Islet of Langerhans (tissue), 1 donor: ENCODE measurements around the gene PPP2R5C.
A peak's percentile ranks its signal among the peaks of the same experiment; 100 is the strongest.
"Not testable (repeated sequence)": the region's sequence is repeated elsewhere in the genome, so short reads cannot be mapped to it uniquely, and the experiment has no call there.

Experiments
- FAIRE-seq: peaks from one replicate; lab custom pipeline; 2011; peaks lifted over from hg19 to GRCh38; lab: Jason Lieb, UNC

Gene PPP2R5C

DNA sequence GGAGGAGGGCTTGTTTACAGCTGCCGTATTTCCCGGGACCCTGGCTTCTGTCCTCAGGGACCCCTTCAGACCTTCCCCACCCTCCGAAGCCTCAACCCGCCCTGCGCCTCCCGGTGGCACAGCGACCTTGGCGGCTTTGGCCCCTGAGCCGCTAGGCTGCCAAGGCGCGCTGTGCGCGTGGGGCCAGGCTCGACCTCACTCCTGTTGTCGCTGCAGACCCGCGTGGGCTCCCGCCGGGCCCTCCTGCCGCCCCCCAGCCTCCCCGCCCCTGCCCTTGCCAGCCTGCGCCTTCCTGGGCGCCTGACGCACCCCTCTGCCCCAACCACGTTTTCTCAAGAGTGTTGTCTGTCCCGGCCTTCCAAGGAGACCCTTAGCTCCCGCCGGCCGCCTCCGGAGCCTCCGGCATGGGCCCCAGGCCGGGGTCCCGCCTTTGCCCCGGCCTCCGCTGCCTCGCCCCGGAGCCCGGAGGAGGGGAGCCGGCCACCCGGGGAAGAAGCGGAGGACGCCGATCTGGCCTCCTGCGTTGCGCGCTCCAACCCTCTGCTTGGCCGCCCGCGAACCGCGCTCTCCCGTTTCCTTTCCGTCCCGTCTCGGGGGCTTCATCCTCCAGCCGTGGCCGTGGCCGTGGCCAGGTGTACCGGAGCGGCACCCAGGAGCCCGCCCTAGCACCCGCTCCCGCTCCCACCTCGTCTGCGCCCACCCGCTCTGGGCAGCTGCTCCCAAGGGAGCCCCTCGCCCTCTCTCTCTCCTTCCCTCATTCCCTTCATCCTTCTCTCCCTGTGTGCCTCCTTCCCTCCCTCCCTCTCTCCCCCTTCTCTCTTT is 19.9 kb downstream of the PPP2R5C start:
- FAIRE-seq: no peak

DNA sequence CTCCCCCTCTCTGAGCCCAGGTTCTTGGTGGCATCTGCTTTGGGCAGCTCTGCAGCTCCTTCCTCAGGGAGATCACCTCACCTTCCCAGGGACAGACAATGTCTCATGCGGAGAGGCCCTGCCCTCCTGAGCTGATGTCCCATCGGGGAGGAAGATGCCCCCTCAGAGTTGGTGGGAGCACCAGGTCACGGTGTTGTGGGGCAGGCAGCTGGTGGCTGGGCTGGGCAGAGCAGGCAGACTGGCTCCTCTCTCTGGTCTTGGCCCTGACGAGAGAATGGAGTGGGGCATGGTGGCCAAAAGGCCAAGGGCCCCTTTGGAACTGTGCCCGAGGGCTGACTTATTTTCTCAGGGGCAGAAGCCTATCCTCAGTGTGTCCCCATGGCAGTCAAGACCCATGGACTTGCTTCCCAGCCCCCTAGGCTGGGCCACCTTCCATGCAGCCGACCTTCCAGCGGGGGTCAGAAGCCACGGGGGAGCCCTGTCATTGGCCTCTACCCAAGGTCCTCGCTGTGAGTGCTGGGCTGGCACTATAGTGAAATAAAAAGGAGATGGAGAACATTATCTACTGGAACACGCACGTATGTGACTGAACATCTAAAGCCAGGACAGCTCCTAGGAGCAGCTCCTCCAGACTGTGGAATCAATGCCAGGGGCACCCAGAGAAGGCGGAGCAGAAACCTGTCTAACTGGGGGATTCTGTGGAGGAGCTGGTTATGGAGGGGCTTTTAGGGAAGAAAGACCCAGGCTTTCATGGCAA is 21.9 kb downstream of the PPP2R5C start:
- no peak for FAIRE-seq

DNA sequence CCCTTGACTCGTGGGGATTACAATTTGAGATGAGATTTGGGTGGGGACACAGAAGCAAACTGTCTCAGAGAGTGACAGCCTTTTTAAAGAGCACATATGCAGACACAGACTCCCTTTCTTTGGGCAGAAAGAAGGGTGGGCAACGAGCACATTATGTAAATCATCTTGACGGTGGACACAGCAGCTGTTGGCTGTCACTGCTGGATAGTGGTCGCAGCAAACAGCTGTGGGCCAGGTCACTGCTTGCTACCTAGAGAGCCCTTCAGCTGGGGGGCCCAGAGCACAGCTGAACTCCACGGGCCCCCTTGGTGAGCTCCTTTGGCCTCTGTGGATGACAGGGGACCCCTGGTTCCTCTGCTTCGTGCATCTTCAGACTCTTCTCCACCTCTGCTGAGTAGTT is 23.1 kb downstream of the PPP2R5C start:
- no peak for FAIRE-seq

DNA sequence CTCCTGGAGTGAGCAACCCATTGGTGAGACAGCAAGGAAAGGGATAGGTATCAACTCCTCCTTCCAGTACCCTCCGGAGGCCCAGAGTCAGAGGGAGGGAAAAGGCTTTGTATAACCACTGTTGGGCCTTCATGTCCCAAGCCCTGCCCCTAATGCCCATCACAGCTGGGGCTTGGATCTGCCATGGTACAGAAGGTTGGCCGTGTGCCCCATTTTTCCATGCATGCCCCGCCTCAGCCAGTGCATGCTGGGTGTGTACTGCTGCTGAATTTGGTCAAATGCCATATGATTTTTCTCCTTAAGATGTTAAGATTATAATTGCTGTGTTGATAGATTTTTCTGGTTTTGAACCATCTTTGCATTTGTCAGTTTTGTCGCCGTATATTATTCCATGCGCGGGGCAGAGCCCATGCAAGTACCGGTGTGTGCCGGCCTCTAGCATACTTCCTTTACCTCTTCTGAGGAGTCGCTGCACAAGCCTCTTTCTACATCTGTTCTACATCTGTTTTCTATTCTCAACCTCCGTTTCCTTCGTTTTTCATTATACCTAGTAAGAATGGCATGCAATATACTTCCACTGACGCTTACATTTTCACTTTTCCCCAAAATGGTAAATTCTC is 26.6 kb downstream of the PPP2R5C start:
- FAIRE-seq: no peak

DNA sequence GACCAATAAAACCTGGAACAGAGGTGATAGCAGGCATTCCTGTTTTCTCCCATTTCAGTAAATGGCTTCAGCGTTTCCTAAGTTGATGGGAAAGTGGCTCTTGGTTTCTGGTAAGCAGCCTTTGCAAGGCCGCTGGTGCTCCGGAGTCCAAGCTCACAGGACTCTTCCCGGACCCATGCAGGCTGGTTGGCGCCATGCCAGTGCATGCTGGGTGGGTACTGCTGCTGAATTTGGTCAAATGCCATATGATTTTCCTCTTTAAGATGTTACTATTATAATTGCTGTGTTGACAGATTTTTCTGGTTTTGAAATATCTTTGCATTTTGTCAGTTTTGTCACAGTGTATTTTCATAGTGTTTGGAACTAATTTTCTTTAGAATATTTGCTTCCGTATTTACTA is 27.7 kb downstream of the PPP2R5C start:
- FAIRE-seq: no peak

DNA sequence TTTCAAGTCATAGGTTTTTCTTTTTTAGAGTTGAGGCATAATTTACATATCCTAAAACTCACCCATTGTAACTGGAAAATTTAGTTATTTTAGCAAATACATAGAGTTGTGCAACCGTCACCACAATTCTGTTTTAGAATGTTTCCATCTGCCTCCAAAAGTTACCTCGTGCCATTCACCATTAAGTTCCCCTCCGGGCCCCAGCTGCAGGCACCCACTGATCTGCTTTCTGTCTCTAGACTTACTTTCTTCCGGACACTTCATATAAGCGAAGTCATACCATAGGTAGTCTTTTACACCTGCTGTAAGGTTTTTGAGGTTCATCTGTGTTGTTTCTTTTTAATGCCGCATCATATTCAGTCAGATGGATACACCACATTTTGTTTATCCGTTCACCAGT is 28.7 kb downstream of the PPP2R5C start:
- no peak for FAIRE-seq

DNA sequence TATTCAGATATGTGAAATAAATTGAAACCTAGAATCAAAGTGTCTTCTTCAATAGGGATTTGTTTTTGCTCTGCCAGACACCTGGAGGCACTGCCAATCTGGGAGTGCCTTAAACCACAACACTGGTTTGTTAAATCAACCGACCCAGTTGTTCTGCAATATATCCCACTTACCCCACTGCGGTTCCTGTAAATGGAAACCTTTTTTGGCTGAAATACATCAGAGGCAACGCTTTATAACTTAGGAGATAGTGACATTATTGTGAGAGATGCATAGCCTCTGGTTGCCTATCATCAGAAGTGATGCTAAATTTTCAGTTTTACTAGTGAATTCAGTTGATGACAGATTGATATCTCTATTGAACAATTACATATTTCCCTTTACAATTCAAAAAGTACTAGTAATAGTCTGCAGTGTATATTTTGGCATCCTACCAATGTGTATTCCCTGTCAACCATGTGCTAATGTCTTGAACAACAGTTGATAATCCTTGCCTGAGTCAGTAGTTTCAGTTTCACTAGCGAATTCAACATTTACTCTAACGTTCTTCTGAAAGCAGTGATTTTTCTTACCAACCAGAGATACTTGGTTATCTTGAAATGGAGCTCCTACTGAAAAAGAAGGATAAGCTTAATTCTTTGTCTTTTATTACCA is 30.5 kb downstream of the PPP2R5C start:
- FAIRE-seq: peak; percentile 100

DNA sequence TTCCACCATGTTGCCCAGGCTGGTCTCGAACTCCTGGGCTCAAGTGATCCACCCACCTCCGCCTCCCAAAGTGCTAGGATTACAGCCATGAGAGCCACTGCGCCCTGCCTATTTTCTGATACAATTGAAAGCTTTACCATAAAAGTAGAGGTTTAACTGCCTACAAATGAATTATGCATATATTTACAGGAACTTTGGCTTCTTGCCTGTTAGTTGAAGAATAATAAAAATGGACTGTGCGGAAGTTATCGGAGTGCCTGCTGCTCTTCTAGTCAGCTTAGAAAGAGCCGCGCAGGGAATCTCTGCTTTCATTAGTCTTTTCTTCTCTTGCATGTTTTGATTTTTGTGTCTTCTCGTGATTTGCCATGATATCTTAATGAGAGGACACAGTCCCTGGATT is 34.5 kb downstream of the PPP2R5C start:
- FAIRE-seq: no peak

DNA sequence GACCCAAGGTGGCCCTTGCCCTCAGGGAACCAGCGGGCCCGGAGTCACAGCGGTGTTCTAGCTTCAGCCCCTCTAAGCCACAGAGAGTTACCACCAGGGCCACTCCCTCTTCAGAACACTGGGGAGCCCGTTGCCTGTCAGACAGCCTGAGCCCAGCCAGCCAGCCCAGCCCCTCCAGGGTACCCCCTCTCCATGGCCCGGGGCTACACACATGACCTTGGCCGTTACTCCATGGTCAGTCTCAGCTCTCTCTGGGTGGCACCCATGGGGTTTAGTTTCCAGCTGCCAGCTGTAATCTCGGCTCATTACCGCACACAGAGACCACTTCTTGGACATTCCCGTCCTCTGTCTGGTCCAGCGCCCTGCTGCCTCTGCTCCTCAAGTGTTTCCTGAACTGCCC is 35.0 kb downstream of the PPP2R5C start:
- FAIRE-seq: no peak

DNA sequence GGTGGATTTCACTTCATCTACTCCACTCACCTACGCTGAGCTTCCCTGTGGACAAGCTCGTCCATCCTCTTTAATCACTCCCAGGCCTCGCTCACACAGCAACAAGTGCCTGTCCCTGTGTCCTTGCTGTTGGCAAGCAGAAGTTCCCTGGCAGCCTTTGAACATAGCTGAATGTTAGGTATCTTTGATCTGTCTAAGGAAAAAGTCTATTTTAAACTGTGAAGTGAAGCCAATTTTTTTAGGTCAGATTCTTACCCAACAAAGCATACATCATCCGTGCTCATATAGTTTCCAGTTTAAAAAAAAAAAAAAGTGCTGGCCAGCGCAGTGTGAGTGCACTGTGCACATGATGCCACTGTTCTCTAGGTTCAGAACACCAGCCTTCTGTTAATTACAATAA is 36.3 kb downstream of the PPP2R5C start:
- FAIRE-seq: no peak

DNA sequence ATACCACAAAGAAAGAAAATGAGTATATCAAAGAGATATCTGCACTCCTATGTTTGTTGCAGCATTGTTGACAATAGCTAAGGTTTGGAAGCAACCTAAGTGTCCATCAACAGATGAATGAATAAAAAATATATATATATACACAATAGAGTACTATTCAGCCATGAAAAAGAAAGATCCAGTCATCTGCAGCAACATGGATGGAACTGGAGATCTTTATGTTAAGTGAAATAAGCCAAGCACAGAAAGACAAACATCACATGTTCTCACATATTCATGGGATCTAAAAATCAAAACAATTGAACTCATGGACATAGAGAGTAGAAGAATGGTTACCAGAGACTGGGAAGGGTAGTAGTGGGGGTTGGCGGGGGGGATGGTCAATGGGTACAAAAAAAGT is 42.9 kb downstream of the PPP2R5C start:
- FAIRE-seq: not testable (repeated sequence)

DNA sequence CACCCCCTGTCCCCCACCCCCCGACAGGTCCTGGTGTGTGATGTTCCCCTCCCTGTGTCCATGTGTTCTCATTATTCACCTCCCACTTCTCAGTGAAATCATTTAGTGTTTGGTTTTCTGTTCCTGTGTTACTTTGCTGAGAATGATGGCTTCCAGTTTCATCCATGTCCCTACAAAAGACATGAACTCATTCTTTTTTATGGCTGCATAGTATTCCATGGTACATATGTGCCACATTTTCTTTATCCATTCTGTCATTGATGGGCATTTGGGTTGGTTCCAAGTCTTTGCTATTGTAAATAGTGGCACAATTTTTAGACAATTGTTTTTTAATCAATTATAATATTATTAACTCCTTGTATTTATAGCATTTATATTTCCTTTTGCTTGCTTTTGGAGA is 44.7 kb downstream of the PPP2R5C start:
- not testable (repeated sequence) for FAIRE-seq

DNA sequence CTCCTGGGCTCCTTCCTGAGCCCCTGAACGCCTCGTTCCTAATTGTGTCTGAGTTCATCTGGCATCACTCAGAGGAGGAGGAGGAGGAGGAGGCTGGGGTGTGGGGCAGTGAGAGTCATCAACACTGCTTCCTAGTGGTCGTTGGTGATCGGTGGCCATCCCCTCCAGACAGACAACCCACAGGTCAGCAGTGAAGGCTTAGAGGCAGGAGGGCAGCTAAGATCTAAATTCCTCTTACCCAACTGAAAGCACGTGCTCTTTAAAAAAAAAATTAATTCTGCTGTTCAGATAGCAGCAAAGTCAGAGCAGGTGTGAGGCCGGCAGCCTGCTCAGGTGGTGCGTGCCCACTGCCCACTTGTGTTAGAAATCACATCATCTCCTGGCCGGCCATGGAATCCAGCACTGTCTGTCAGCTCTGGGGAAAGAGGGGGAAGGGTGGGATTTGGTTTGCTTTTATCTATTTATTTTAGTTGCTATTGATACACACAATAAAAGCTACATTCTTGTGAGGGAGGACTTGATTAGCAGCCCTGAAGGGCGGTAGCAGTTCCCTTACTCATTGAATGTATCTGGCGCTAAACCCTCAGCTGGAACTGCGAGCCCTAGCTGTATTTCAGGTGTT is 46.6 kb downstream of the PPP2R5C start:
- no peak for FAIRE-seq

DNA sequence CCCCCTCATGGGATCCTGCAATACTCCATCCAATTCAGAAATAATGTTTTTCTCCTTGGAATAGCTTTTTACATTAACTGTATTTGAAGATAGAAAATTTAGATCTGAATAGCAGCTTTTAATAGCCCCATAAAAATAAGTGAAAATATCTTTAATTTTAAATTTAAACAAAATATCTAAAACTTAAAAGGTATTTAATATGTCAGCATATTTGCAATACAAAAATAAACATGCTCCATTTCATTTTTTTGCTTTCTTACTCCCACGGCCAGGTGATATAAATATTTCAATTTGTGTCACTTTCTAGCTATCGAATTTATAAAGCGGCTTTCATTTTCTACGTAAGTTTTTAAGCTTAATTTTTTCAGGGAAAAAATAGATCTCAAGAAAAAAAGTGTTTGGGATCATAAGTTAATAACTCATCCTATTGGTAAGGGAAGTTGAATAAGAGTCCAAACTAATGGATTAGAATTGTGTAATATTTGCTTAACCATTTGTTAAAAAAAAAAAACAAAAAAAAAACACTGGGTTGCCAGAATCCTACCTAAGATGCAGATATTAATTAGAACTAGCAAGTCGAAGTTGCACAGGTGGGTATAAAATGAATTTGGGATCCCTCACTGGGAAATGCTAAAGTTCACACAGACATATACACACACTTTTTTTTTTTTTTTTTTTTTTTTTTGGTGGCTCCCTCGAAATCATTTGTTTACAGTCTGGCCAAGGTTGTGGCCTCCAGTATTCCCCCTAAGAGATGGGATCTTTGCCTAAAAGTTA is 47.6 kb downstream of the PPP2R5C start:
- FAIRE-seq: peak; percentile 88

DNA sequence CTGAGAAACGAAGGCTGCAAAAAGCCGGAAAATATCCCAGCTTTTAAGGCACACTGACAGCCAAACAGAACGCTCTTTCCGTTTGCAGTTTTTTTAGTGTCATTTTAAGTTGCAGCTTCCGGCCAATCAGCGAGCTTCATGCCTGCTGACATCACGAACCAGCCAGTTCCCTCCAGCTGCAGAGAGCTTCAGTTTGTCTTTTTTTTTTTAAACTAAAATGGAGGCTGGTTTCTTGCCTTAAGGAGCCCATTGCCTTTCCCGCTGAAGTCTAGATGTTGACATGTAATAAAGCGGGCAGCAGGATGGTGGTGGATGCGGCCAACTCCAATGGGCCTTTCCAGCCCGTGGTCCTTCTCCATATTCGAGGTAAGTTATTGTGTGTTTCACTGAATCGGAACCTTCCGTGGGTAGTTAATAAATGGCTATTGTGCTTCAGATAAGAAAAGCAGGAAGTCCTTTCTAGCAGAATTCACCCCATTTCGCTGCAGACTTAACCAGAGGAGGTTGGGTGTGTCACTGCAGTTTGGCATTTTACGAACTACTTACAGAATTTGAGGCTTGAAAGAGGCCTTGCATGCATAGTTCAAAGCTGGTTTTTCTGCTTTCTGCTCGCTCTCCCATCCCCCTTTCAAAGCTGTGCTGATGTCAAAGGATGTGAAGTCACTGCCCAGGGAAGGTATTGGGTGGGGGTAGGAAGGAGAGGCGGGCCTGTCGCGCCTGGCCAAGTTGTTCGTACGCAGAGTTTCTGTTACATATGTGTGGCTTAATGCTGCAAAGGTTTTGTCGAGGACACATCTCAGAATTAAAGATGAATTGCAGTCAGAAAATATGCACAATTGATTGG is 48.4 kb downstream of the PPP2R5C start:
- FAIRE-seq: peak; percentile 97

DNA sequence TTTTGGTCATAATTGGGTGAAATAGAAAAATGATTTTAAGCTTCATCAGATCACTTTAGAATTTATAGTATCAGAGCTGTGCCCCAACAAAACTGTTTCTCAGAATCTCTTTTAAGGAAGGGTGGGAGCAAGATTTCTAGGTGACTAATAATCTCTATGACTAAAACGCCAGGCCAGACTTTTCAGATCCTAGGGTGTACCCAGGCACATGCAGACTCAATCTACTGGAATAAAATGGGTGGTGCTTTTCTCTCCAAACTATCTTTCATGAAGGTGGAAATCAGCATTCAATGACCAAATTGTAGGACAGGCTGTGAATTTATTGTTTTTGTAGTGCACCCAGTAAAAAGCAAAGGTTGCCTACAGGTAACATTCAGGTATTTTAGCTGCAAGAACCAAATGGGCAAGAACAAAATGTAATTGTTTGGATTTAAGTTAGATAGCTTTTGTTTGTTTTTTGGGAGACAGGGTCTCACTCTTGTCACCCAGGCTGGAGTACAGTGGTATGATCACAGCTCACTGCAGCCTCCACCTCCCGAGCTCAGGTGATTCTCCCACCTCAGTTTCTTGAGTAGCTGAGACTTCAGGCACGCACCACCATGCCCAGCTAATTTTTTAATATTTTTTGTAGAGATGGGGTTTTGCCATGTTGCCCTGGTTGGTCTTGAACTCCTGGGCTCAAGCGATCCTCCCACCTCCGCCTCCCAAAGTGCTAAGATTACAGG is 49.5 kb downstream of the PPP2R5C start:
- no peak for FAIRE-seq

DNA sequence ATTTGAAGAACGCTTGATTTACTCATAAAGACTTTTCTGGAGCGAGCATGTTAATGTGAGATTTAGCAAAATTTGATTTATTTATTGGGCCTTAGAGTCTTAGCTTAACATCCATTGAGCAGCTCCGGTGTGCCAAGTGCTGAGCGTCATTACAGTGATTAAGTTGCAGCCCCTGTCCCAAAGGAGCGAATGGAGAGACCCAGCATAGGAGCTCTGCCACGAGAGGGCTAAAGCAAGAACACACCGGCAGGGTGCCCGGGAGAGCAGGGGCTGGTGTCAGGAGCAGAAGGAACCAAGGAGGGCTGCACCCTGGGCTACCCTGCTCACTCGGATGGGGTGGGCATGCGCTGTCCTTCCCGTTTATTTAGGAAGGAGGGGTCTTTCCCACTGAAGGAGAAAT is 50.6 kb downstream of the PPP2R5C start:
- FAIRE-seq: no peak

DNA sequence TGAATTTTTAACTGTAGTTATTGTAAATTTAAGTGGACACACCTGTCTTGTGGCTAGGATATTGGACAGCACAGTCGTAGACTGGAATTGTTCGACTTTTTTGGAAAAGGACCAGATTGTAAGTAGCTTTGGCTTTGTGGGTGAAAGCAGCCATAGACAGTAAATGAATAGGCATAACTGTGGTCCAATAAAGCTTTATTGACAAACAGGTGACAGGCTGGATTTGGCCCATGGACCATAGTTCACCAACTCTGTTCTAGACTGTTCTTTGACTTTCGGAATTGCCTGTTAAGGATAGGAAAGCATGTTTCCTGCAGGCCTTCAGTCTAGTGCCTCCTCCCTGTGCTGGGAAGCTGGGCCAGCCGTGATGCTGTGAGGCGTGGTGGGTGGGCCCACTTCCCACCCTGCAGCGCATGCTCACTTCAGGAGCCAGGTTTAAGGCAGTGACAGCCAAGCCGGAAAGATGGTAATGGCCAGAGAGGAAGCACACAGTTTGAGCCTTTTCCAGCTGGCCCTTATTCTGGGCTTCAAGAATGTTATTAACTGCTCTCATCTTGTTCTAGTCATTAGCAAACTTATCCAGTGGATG is 51.8 kb downstream of the PPP2R5C start:
- FAIRE-seq: no peak

DNA sequence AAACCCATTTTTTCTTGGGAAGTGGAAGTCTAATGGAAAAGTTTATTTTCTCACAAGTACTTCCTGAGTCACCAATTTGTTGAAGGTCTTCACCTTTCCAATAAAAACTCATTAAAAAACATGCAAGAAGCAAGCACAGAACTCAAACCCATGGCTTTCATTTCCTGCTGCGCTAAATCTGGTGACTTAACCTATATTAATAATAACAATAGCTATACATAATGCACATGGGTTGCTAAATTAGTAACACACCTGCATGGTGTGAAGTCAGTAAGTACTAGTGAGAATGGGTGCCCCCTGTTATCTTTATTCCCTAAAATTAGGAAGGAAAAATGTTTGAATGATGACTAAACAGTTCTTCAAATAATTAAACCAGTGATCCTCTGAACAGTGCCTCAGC is 52.3 kb downstream of the PPP2R5C start:
- no peak for FAIRE-seq

DNA sequence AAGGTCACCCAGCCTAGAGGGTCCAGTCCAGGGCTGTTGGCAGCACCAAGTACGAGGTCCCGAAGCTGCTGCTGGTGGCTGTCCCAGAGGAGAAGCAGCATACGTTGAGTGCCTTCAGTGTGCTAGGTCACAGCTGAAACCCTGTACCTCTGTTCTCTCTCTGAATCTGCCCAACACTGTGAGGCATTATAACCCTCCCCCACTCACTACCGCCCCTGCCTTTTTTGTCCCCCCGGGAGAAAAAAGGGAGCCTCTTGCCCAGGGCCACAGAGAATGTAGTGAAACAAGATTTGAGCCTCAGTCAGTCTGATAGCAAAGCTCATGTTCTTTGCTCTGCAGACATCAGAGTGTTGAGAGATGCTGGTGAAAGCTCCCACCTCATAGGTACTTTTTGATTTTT is 53.4 kb downstream of the PPP2R5C start:
- no peak for FAIRE-seq
